Loucy (cell line): ENCODE data around the gene MS4A8.

ENCODE experiments used
- H2AFZ ChIP-seq: fragments of 200-600 bp; sonication (generic); 2 replicates; pipeline ENCODE4 v1.6.0; 2016; ENCODE audit warnings: antibody characterized with exemption, mild to moderate bottlenecking, low read length, moderate library complexity
- H3F3A ChIP-seq: fragments of 200-600 bp; 2 replicates; pipeline ENCODE4 v1.6.0; 2016; ENCODE audit warnings: antibody characterized with exemption, low read depth, mild to moderate bottlenecking
- H3K27me3 ChIP-seq: fragments of 200-600 bp; sonication (generic); 2 replicates; pipeline ENCODE4 v1.6.1; 2014; ENCODE audit warnings: low read length, mild to moderate bottlenecking; ENCODE audit not compliant: insufficient read depth, poor library complexity, severe bottlenecking
- H3K36me3 ChIP-seq: fragments of 200-600 bp; sonication (generic); 2 replicates; pipeline ENCODE4 v1.6.1; 2016; ENCODE audit warnings: low read length; ENCODE audit not compliant: insufficient read depth
- H3K4me1 ChIP-seq: fragments of 200-600 bp; sonication (generic); 2 replicates; pipeline ENCODE4 v1.5.1; 2014; ENCODE audit warnings: low read length, mild to moderate bottlenecking; ENCODE audit not compliant: insufficient read depth, poor library complexity, severe bottlenecking
- H3K4me2 ChIP-seq: fragments of 200-600 bp; sonication (generic); 2 replicates; pipeline ENCODE4 v1.6.0; 2014; ENCODE audit warnings: antibody characterized with exemption, low read length, low read depth, mild to moderate bottlenecking; ENCODE audit not compliant: poor library complexity, severe bottlenecking
- H3K4me3 ChIP-seq: fragments of 200-600 bp; sonication (generic); 2 replicates; pipeline ENCODE4 v1.5.1; 2014; ENCODE audit warnings: low read length, mild to moderate bottlenecking, mixed read lengths; ENCODE audit not compliant: poor library complexity, severe bottlenecking
- H3K79me2 ChIP-seq: fragments of 200-600 bp; sonication (generic); 2 replicates; pipeline ENCODE4 v1.6.1; 2014; ENCODE audit warnings: low read length; ENCODE audit not compliant: insufficient read depth
- H3K9ac ChIP-seq: fragments of 200-600 bp; sonication (generic); 2 replicates; pipeline ENCODE4 v1.6.0; 2014; ENCODE audit warnings: mild to moderate bottlenecking, low read depth, low read length, moderate library complexity; ENCODE audit not compliant: poor library complexity, severe bottlenecking
- H3K9me2 ChIP-seq: fragments of 200-600 bp; sonication (generic); replicated peaks from 2 replicates; pipeline ENCODE4 v1.6.1; 2016; ENCODE audit warnings: low read depth, low read length, mixed read lengths
- H3K9me3 ChIP-seq: fragments of 200-600 bp; sonication (generic); 2 replicates; pipeline ENCODE4 v1.6.1; 2014; ENCODE audit warnings: mild to moderate bottlenecking, antibody characterized with exemption, low read length, low read depth; ENCODE audit not compliant: insufficient read depth
- H4K20me1 ChIP-seq: fragments of 200-600 bp; sonication (generic); 2 replicates; pipeline ENCODE4 v1.6.0; 2014; ENCODE audit warnings: antibody characterized with exemption, low read length, mild to moderate bottlenecking; ENCODE audit not compliant: insufficient read depth, poor library complexity, severe bottlenecking
- EZH2phosphoT487 ChIP-seq: fragments of 200-600 bp; IDR thresholded peaks from 2 replicates; pipeline ENCODE4 v1.6.1; 2018; ENCODE audit warnings: antibody characterized with exemption, mild to moderate bottlenecking, moderate library complexity, borderline replicate concordance
- TF ChIP-seq, protein P1 (sequence below): fragments of 200-600 bp; sonication (generic); conservative IDR thresholded peaks from 2 replicates; pipeline ENCODE4 v1.5.1; 2014; ENCODE audit warnings: mild to moderate bottlenecking, antibody characterized with exemption, low read length

Gene MS4A8

DNA sequence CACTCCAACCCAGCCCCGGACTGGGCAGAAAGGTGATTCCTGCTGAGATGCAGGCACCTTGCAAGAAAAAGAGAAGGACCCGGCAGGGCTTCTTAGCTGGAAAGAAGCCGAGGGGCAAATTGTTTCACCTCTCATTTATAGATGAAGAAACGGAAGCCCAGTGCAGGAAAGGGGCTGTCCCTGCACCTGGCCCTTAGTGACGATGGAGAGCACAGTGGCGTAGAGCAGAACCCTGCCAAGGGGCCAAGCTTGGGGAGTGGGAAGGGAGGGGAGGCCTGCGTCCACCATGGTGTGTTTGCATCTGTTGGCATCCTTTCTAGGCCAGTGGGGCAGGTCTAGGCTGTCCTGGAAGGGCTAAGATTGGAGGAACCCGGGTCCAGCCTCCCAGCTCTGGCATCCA is 49.4 kb downstream of the MS4A8 start:
- H3K36me3 ChIP-seq, result no peaks in the 10 kb centered on the region

DNA sequence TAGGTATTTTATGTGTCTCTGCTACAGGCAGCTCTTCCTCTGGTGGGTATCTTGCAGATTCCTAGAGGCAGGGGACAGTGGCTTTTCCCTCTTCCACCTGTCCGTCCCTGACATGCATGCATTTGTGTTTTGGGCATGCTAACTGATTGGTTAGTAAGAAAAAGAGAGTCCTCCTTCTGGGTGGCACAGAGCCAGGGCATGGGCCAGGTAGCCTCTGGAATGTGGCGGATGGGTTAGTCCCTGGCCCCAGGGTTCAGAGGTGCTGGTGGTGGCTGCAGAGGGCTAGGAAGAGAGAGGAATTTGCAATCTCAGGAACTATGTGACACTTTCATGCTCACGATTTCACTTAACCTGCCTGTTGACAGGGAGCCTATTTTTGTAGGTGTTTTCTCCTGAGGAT is 51.5 kb downstream of the MS4A8 start:
- Histone ChIP-seq H4K20me1 (no peaks in the 10 kb centered on the region), H3K27me3 (no peaks in the 10 kb centered on the region), H3K4me1 (no peaks in the 10 kb centered on the region), H3F3A (no peaks in the 10 kb centered on the region), H3K79me2 (no peaks in the 10 kb centered on the region), H3K9me3 (no peaks in the 10 kb centered on the region), H3K9me2 (no peaks in the 10 kb centered on the region), H3K4me2 (no peak overlapping the region), H2AFZ (no peak overlapping the region), H3K4me3 (no peak overlapping the region), H3K36me3 (no peaks in the 10 kb centered on the region), H3K9ac (no peak overlapping the region)
- TF ChIP-seq, protein P1, sequence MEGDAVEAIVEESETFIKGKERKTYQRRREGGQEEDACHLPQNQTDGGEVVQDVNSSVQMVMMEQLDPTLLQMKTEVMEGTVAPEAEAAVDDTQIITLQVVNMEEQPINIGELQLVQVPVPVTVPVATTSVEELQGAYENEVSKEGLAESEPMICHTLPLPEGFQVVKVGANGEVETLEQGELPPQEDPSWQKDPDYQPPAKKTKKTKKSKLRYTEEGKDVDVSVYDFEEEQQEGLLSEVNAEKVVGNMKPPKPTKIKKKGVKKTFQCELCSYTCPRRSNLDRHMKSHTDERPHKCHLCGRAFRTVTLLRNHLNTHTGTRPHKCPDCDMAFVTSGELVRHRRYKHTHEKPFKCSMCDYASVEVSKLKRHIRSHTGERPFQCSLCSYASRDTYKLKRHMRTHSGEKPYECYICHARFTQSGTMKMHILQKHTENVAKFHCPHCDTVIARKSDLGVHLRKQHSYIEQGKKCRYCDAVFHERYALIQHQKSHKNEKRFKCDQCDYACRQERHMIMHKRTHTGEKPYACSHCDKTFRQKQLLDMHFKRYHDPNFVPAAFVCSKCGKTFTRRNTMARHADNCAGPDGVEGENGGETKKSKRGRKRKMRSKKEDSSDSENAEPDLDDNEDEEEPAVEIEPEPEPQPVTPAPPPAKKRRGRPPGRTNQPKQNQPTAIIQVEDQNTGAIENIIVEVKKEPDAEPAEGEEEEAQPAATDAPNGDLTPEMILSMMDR, result no peak
- TF ChIP-seq EZH2phosphoT487, result no peak

More for the DNA sequence above, 49.4 kb downstream of the MS4A8 start:
- H3K4me3 ChIP-seq, result no peak overlapping the region
- H3K4me2 ChIP-seq, result no peak overlapping the region
- H3K9me2 ChIP-seq, result no peaks in the 10 kb centered on the region
- H3K9ac ChIP-seq, result no peak overlapping the region
- H4K20me1 ChIP-seq, result no peaks in the 10 kb centered on the region
- no peak overlapping the region for H2AFZ ChIP-seq
- TF ChIP-seq, protein P1, result no peak
- TF ChIP-seq EZH2phosphoT487, result no peak
- H3K27me3 ChIP-seq, result no peaks in the 10 kb centered on the region
- H3K9me3 ChIP-seq, result no peaks in the 10 kb centered on the region
- no peaks in the 10 kb centered on the region for H3F3A ChIP-seq
- no peaks in the 10 kb centered on the region for H3K79me2 ChIP-seq
- H3K4me1 ChIP-seq, result no peaks in the 10 kb centered on the region

DNA sequence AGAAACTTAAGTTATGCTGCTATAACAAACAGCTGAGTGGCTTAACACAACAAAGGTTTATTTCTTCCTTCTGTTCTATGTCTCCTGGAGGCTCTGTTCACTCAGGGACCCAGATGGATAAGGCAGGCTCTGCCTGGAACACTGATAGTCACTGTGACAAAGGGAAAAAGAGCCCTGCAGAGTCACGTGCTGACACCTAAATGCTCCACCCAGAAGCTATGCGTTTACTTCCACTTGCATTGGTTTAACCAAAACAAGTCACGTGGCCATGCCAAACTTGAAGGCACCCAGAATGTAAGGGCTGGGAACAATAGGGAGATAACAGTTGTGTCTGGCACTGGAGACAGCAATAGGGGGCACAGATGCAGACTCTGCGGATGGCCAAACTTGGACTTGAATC is 53.9 kb downstream of the MS4A8 start:
- Histone ChIP-seq H3K9me3 (no peaks in the 10 kb centered on the region), H3K27me3 (no peaks in the 10 kb centered on the region), H3F3A (no peaks in the 10 kb centered on the region), H3K79me2 (no peaks in the 10 kb centered on the region), H3K4me2 (no peak overlapping the region), H3K4me1 (no peaks in the 10 kb centered on the region), H2AFZ (no peak overlapping the region), H3K9me2 (no peaks in the 10 kb centered on the region), H4K20me1 (no peaks in the 10 kb centered on the region), H3K36me3 (no peaks in the 10 kb centered on the region), H3K9ac (no peak overlapping the region), H3K4me3 (no peak overlapping the region)
- TF ChIP-seq, protein P1, result no peak
- TF ChIP-seq EZH2phosphoT487, result no peak
